Type B pancreatic cell (in vitro differentiated cells): ENCODE data around the gene FAM124A. TPM values are rescaled to one million over a fixed set of nuclear protein-coding genes. Genes with fewer than 3 reads are reported as not detected.

ENCODE experiments used
- DNase-seq: peaks from one replicate; pipeline ENCODE4 v3.0.0; 2021; ENCODE audit warnings: mixed read lengths; ENCODE audit not compliant: unreplicated experiment; ENCODE audit errors: extremely low spot score
- H3K27ac Mint-ChIP-seq: 2 replicates; pipeline ENCODE4 v1.8.0; 2021; ENCODE audit warnings: mild to moderate bottlenecking, mixed read lengths
- H3K27me3 Mint-ChIP-seq: 2 replicates; pipeline ENCODE4 v1.8.0; 2021; ENCODE audit warnings: mixed read lengths
- H3K36me3 Mint-ChIP-seq: 2 replicates; pipeline ENCODE4 v1.8.0; 2021; ENCODE audit warnings: mixed read lengths
- H3K4me1 Mint-ChIP-seq: one replicate; pipeline ENCODE4 v1.8.0; 2021; ENCODE audit warnings: mixed read lengths; ENCODE audit not compliant: unreplicated experiment
- H3K4me3 Mint-ChIP-seq: 2 replicates; pipeline ENCODE4 v1.8.0; 2021; ENCODE audit warnings: mild to moderate bottlenecking, mixed read lengths
- H3K9me3 Mint-ChIP-seq: 2 replicates; pipeline ENCODE4 v1.8.0; 2021; ENCODE audit warnings: mixed read lengths
- CTCF ChIP-seq: fragments of 200-600 bp; sonication (generic); conservative IDR thresholded peaks from 2 replicates; pipeline ENCODE4 v1.5.0; 2021; ENCODE audit warnings: antibody characterized with exemption, mild to moderate bottlenecking
- total RNA-seq: library from RNA; stranded (reverse); gene quantifications from 2 replicates; pipeline ENCODE4 v1.2.1, GENCODE V29; 2021; ENCODE audit warnings: low replicate concordance

The FAM124A gene
- total RNA-seq, 1 donor from 2014 or later, result 4.5 TPM

GRCh38 chr13:51208716-51209115 is 13.5 kb upstream of the FAM124A start:
- peaks cover 5% of the 10 kb centered on the region for H3K4me1 Mint-ChIP-seq
- no peak overlapping the region for H3K27ac Mint-ChIP-seq
- no peak for TF ChIP-seq CTCF
- H3K9me3 Mint-ChIP-seq, result no peaks in the 10 kb centered on the region
- H3K4me3 Mint-ChIP-seq, result no peak overlapping the region
- no peak for DNase-seq
- H3K36me3 Mint-ChIP-seq, result no peaks in the 10 kb centered on the region
- H3K27me3 Mint-ChIP-seq, result peaks cover 51% of the 10 kb centered on the region

GRCh38 chr13:51211910-51212309 is 10.3 kb upstream of the FAM124A start:
- Mint-ChIP-seq H3K36me3 (no peaks in the 10 kb centered on the region), H3K4me3 (no peak overlapping the region), H3K27me3 (peaks cover 58% of the 10 kb centered on the region), H3K27ac (no peak overlapping the region), H3K4me1 (peaks cover 5% of the 10 kb centered on the region), H3K9me3 (peaks cover under 1% of the 10 kb centered on the region)
- no peak for TF ChIP-seq CTCF
- DNase-seq, result no peak

- Mint-ChIP-seq H3K4me1 (peaks cover 5% of the 10 kb centered on the region), H3K27ac (no peak overlapping the region), H3K4me3 (no peak overlapping the region), H3K9me3 (peaks cover 6% of the 10 kb centered on the region), H3K27me3 (peaks cover 63% of the 10 kb centered on the region), H3K36me3 (no peaks in the 10 kb centered on the region)
- no peak for TF ChIP-seq CTCF
- DNase-seq, result no peak
Measured at GRCh38 chr13:51212758-51213157, 9.4 kb upstream of the FAM124A start.

GRCh38 chr13:51213173-51213728 is 8.9 kb upstream of the FAM124A start:
- no peak for DNase-seq
- Mint-ChIP-seq H3K27ac (no peak overlapping the region), H3K27me3 (peaks cover 61% of the 10 kb centered on the region), H3K36me3 (no peaks in the 10 kb centered on the region), H3K4me1 (peaks cover 5% of the 10 kb centered on the region), H3K4me3 (no peak overlapping the region), H3K9me3 (peaks cover 6% of the 10 kb centered on the region)
- TF ChIP-seq CTCF, result no peak

- peaks cover 62% of the 10 kb centered on the region for H3K27me3 Mint-ChIP-seq
- DNase-seq, result no peak
- no peaks in the 10 kb centered on the region for H3K4me1 Mint-ChIP-seq
- no peak for TF ChIP-seq CTCF
- no peak overlapping the region for H3K4me3 Mint-ChIP-seq
- no peak overlapping the region for H3K27ac Mint-ChIP-seq
- H3K36me3 Mint-ChIP-seq, result no peaks in the 10 kb centered on the region
- H3K9me3 Mint-ChIP-seq, result peaks cover 6% of the 10 kb centered on the region
Measured at GRCh38 chr13:51218626-51219025, 3.6 kb upstream of the FAM124A start.

GRCh38 chr13:51220706-51221105 is 1.5 kb upstream of the FAM124A start:
- H3K27ac Mint-ChIP-seq, result no peak overlapping the region
- H3K4me3 Mint-ChIP-seq, result peak overlapping the region; percentile 87
- no peaks in the 10 kb centered on the region for H3K4me1 Mint-ChIP-seq
- DNase-seq, result no peak
- H3K9me3 Mint-ChIP-seq, result peaks cover 6% of the 10 kb centered on the region
- peaks cover 4% of the 10 kb centered on the region for H3K36me3 Mint-ChIP-seq
- peaks cover 67% of the 10 kb centered on the region for H3K27me3 Mint-ChIP-seq
- no peak for TF ChIP-seq CTCF
